Measurements from ENCODE around the gene FBXW8. TPM values are rescaled to one million over a fixed set of nuclear protein-coding genes. Genes with fewer than 3 reads are reported as not detected.

Gene FBXW8
- total RNA-seq, 2 experiments from 2014 or later: 6.6 to 7.3 TPM

DNA sequence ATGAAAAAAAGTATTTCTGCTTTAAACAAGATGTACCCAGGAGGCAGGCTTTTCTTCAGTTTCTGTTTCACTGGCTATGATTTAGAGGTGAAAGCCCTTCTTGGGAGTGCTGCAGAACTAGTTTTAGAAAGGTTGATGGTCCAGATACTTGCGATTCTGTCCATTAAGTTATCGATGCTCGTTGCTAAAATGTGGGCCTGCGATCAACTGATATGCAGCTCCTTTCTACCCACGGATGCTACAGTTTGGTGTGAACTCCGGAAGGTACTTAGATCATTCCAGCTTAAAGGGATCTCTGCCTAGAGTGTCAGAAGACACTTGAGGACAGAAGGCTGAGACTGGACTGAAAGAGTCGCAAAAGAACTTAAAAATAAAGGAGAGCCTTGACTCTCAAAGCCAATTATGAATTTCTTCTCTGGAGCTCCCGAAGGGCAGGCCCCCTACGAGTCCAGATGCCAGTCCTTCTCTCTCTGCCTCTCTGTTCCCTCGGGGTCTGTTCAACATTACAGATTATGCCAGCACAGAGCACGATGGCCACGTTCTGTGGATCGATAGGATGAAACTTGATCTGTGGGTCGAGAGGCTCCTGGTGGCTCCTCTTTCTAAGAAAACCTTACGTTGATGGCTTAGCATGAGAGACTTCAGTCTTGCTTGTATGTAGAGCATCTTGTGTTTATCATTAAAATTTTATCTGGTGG lies 40.0 kb downstream of the FBXW8 start:
- Mint-ChIP-seq H3K9me3 (no peaks in the 10 kb centered on the region), H3K27ac (no peak overlapping the region), H3K36me3 (ENCODE audit: low read depth) (peaks cover 58% of the 10 kb centered on the region), H3K4me1 (ENCODE audit: low read depth) (peaks cover 8% of the 10 kb centered on the region), H3K27me3 (no peaks in the 10 kb centered on the region), H3K4me3 (no peak overlapping the region)
- no peak for DNase-seq
- TF ChIP-seq, protein P1, sequence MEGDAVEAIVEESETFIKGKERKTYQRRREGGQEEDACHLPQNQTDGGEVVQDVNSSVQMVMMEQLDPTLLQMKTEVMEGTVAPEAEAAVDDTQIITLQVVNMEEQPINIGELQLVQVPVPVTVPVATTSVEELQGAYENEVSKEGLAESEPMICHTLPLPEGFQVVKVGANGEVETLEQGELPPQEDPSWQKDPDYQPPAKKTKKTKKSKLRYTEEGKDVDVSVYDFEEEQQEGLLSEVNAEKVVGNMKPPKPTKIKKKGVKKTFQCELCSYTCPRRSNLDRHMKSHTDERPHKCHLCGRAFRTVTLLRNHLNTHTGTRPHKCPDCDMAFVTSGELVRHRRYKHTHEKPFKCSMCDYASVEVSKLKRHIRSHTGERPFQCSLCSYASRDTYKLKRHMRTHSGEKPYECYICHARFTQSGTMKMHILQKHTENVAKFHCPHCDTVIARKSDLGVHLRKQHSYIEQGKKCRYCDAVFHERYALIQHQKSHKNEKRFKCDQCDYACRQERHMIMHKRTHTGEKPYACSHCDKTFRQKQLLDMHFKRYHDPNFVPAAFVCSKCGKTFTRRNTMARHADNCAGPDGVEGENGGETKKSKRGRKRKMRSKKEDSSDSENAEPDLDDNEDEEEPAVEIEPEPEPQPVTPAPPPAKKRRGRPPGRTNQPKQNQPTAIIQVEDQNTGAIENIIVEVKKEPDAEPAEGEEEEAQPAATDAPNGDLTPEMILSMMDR (IDR thresholded peaks at IDR 0.05): no peak
- intact Hi-C loops (cut with DNase I, micrococcal nuclease): no loop called here
- Histone ChIP-seq H3K4me3 (ENCODE audit: low read length) (no peak overlapping the region), H3K4me1 (ENCODE audit: insufficient read depth, low read length) (no peaks in the 10 kb centered on the region), H3K36me3 (ENCODE audit: insufficient read depth, low read length) (peaks cover 24% of the 10 kb centered on the region), H3K27ac (ENCODE audit: low read depth in 1 of 2, low read length in 2 of 2) (no peak overlapping the region), H3K27me3 (ENCODE audit: control insufficient read depth in 1 of 2, insufficient read depth in 2 of 2, low read length in 2 of 2) (no peaks in the 10 kb centered on the region), H3K9me3 (ENCODE audit: control insufficient read depth in 1 of 2, insufficient read depth in 1 of 2, low read length in 2 of 2) (no peaks in the 10 kb centered on the region)
- ATAC-seq (ENCODE audit: poor library complexity): no peak
- CTCF ChIA-PET: no interaction called here
- POLR2A ChIA-PET: no interaction called here

DNA sequence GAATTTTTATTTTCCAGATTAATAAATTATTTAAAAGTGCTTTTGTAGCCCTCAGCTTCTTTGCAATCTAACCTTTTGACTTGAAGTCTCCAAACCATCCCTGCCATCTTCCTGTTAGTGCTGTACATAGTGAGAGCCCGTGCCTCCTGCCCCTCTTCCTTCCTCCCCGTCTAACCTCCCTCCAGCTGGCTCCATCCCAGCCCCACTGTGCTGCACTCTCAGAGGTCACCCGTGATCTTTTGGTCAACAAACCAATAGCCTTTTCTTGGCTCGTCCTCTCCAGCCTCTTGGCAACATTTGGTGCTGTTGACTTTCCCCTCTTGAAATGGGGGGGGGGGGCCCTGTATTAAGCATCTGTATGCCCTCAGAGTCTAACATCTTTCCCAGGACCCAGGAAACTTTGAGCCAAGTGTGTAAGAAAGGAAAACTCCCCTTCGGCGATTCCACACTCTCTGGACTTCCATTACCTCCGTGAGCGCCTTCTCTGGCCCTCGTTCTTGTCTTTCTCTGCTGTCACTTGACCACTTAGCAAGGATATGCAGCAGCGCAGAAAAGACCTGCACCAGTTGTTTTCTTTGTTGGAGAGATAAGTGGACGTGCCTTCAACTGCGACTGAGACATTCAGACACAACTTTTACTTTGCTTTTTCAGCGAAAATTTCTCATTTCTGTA lies 44.1 kb downstream of the FBXW8 start:
- Histone ChIP-seq H3K4me1 (ENCODE audit: insufficient read depth, low read length) (peaks cover under 1% of the 10 kb centered on the region), H3K36me3 (ENCODE audit: insufficient read depth, low read length) (peaks cover 3% of the 10 kb centered on the region), H3K9me3 (ENCODE audit: control insufficient read depth in 1 of 2, insufficient read depth in 1 of 2, low read length in 2 of 2) (no peaks in the 10 kb centered on the region), H3K27ac (ENCODE audit: low read depth in 1 of 2, low read length in 2 of 2) (no peak overlapping the region), H3K27me3 (ENCODE audit: control insufficient read depth in 1 of 2, insufficient read depth in 2 of 2, low read length in 2 of 2) (no peaks in the 10 kb centered on the region), H3K4me3 (ENCODE audit: low read length) (no peak overlapping the region)
- CTCF ChIA-PET: no interaction called here
- peaks cover 9% of the 10 kb centered on the region for H3K4me1 Mint-ChIP-seq (ENCODE audit: low read depth)
- ATAC-seq (ENCODE audit: poor library complexity): no peak
- peaks cover 30% of the 10 kb centered on the region for H3K36me3 Mint-ChIP-seq (ENCODE audit: low read depth)
- H3K4me3 Mint-ChIP-seq: no peak overlapping the region
- DNase-seq: no peak
- no peaks in the 10 kb centered on the region for H3K27me3 Mint-ChIP-seq
- H3K27ac Mint-ChIP-seq: no peak overlapping the region
- POLR2A ChIA-PET: no interaction called here
- no peaks in the 10 kb centered on the region for H3K9me3 Mint-ChIP-seq
- TF ChIP-seq, protein P1 (IDR thresholded peaks at IDR 0.05): no peak
- intact Hi-C loops (cut with DNase I, micrococcal nuclease): loop anchor here in 1 of 2 experiments (1.0 to 5.0 kb wide), 2 partner anchors 198 to 252 kb away; no protein-coding TSS in a partner anchor

DNA sequence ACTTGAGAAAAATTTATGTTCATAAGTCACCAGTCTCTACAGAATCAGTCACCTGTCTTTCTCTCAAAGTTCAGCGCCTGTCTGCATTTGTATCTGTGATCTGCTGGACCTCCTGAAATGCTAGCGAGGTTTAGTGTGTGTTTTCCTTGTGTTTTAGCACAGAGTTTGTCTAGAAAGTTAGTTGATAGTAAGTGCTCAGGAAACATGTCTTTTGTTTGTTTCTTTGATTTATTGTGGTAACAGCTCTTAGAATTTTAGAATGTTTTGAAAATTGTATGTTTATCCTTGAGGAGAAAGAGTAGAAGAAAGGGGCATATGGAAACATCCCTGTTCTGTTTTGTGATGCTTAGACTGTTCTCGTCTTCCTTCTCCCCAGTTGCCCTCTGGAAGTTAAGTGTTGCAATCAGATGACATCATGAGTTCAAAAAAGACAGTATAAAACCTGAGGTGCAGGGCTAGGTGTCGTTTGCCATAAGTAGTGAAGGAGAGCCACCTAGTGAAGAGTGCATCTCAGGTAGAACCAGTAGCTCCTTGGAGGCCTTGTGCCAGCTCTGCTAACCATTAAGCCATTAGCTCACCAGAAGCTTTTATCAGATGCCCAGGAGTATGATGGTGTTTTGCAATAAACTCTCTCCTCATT lies 44.8 kb downstream of the FBXW8 start:
- Histone ChIP-seq H3K4me3 (ENCODE audit: low read length) (no peak overlapping the region), H3K9me3 (ENCODE audit: control insufficient read depth in 1 of 2, insufficient read depth in 1 of 2, low read length in 2 of 2) (no peaks in the 10 kb centered on the region), H3K27ac (ENCODE audit: low read depth in 1 of 2, low read length in 2 of 2) (no peak overlapping the region), H3K36me3 (ENCODE audit: insufficient read depth, low read length) (no peaks in the 10 kb centered on the region), H3K27me3 (ENCODE audit: control insufficient read depth in 1 of 2, insufficient read depth in 2 of 2, low read length in 2 of 2) (no peaks in the 10 kb centered on the region), H3K4me1 (ENCODE audit: insufficient read depth, low read length) (peaks cover 3% of the 10 kb centered on the region)
- ATAC-seq (ENCODE audit: poor library complexity): peak; percentile 62
- Mint-ChIP-seq H3K36me3 (ENCODE audit: low read depth) (peaks cover 30% of the 10 kb centered on the region), H3K4me1 (ENCODE audit: low read depth) (peaks cover 12% of the 10 kb centered on the region), H3K9me3 (no peaks in the 10 kb centered on the region), H3K27ac (no peak overlapping the region), H3K4me3 (no peak overlapping the region), H3K27me3 (no peaks in the 10 kb centered on the region)
- intact Hi-C loops (cut with DNase I, micrococcal nuclease): loop anchor here in 1 of 2 experiments (1.0 to 5.0 kb wide), 2 partner anchors 198 to 252 kb away; no protein-coding TSS in a partner anchor
- POLR2A ChIA-PET: no interaction called here
- CTCF ChIA-PET: interaction anchor here (0.6 to 0.8 kb wide), 2 partner anchors 252 to 282 kb away, joined by 4 to 5 read pairs; no protein-coding TSS in a partner anchor
- peak in 6 of 14 experiments; percentile 1 to 69 (median 38) for DNase-seq
- TF ChIP-seq, protein P1 (IDR thresholded peaks at IDR 0.05): no peak

Measured in CD4-positive, alpha-beta T cell (primary cell).